IMR-90 (cell line): Measurements from ENCODE around the gene RHBDD1. TPM values are rescaled to one million over a fixed set of nuclear protein-coding genes. Genes with fewer than 3 reads are reported as not detected.

Experiments used
- ATAC-seq: fragments of 200-7000 bp; cut with Tn5 transposase; 2 replicates; pipeline ENCODE4 v1.9.1; 2020; ENCODE audit warnings: low read depth, mild to moderate bottlenecking, moderate library complexity
- BruUV-seq: library from RNA; stranded (reverse); fragments of 400-500 nt; replicated peaks from 2 replicates; lab custom pipeline; 2021; lab: Mats Ljungman, UMichigan
- CTCF ChIA-PET: fragments of 300-600 bp; formaldehyde crosslinking; extraction: SDS; loops from one replicate; lab custom pipeline; 2021; ENCODE audit warnings: antibody characterized with exemption; lab: Yijun Ruan, JAX
- POLR2A ChIA-PET: fragments of 300-600 bp; sonication (Branson Sonifier 250); formaldehyde crosslinking; loops from one replicate; lab custom pipeline; 2022; ENCODE audit warnings: antibody characterized with exemption; ENCODE audit not compliant: unreplicated experiment; lab: Charles Lee
- DNase-seq: peaks from one replicate; pipeline ENCODE4 v3.0.0; 2013
- H2AFZ ChIP-seq: replicated peaks from 2 replicates; pipeline ENCODE3; 2013; ENCODE audit warnings: low read length, mild to moderate bottlenecking; ENCODE audit not compliant: poor library complexity
- H2AK5ac ChIP-seq: 2 replicates; pipeline ENCODE4 v1.6.1; 2013; ENCODE audit warnings: low read depth, low read length, inconsistent platforms
- H2AK9ac ChIP-seq: replicated peaks from 2 replicates; pipeline ENCODE3; 2013; ENCODE audit warnings: mild to moderate bottlenecking, low read depth, low read length, moderate library complexity; ENCODE audit not compliant: poor library complexity
- H2BK120ac ChIP-seq: 2 replicates; pipeline ENCODE4 v1.6.1; 2013; ENCODE audit warnings: low read depth, low read length, inconsistent platforms
- H2BK15ac ChIP-seq: 3 replicates; pipeline ENCODE4 v1.6.1; 2013; ENCODE audit warnings: low read depth, low read length, inconsistent platforms
- H2BK20ac ChIP-seq: 2 replicates; pipeline ENCODE4 v1.6.1; 2013; ENCODE audit warnings: low read depth, mild to moderate bottlenecking, inconsistent platforms, low read length, moderate library complexity
- H2BK5ac ChIP-seq: 2 replicates; pipeline ENCODE4 v1.6.1; 2013; ENCODE audit warnings: mild to moderate bottlenecking, low read depth, low read length, inconsistent platforms; ENCODE audit not compliant: poor library complexity, severe bottlenecking
- H3K14ac ChIP-seq: replicated peaks from 2 replicates; pipeline ENCODE4 v1.6.1; 2013; ENCODE audit warnings: low read depth, low read length, inconsistent platforms
- H3K18ac ChIP-seq: 2 replicates; pipeline ENCODE4 v1.6.1; 2013; ENCODE audit warnings: low read depth, low read length, control low read depth
- H3K23ac ChIP-seq: 2 replicates; pipeline ENCODE4 v1.6.1; 2013; ENCODE audit warnings: low read depth, low read length, inconsistent platforms
- H3K27ac ChIP-seq: 2 replicates; pipeline ENCODE4 v1.5.1; 2013; ENCODE audit warnings: mild to moderate bottlenecking, control low read depth, low read length; ENCODE audit not compliant: insufficient read depth
- H3K27me3 ChIP-seq: 2 replicates; pipeline ENCODE4 v1.6.1; 2013; ENCODE audit warnings: low read length; ENCODE audit not compliant: control insufficient read depth, insufficient read depth
- H3K36me3 ChIP-seq: 2 replicates; pipeline ENCODE4 v1.6.1; 2013; ENCODE audit warnings: low read length, mixed read lengths; ENCODE audit not compliant: control insufficient read depth, insufficient read depth
- H3K4ac ChIP-seq: 2 replicates; pipeline ENCODE4 v1.6.1; 2013; ENCODE audit warnings: low read depth, low read length, inconsistent platforms
- H3K4me1 ChIP-seq: 2 replicates; pipeline ENCODE4 v1.6.1; 2013; ENCODE audit warnings: low read length, mixed read lengths; ENCODE audit not compliant: control insufficient read depth, insufficient read depth
- H3K4me2 ChIP-seq: 2 replicates; pipeline ENCODE4 v1.6.1; 2013; ENCODE audit warnings: low read depth, mild to moderate bottlenecking, control low read depth, low read length, moderate library complexity
- H3K4me3 ChIP-seq: 2 replicates; pipeline ENCODE4 v1.5.1; 2013; ENCODE audit warnings: low read depth, mild to moderate bottlenecking, control low read depth, low read length, moderate library complexity; ENCODE audit not compliant: insufficient read depth
- H3K56ac ChIP-seq: 2 replicates; pipeline ENCODE4 v1.6.1; 2013; ENCODE audit warnings: low read length, inconsistent platforms; ENCODE audit not compliant: insufficient read depth; ENCODE audit errors: extremely low read depth
- H3K79me1 ChIP-seq, 2 experiments: 2 replicates each; pipeline ENCODE4 v1.6.1; 2013; ENCODE audit warnings: low read length in 2 of 2, inconsistent platforms in 1 of 2, low read depth in 1 of 2
- H3K9ac ChIP-seq: 2 replicates; pipeline ENCODE4 v1.6.1; 2013; ENCODE audit warnings: low read depth, low read length, control low read depth
- H3K9me1 ChIP-seq: 2 replicates; pipeline ENCODE4 v1.6.1; 2013; ENCODE audit warnings: low read length, inconsistent platforms; ENCODE audit not compliant: insufficient read depth
- H3K9me3 ChIP-seq: 2 replicates; pipeline ENCODE4 v1.6.1; 2013; ENCODE audit warnings: low read length; ENCODE audit not compliant: control insufficient read depth, insufficient read depth
- H4K20me1 ChIP-seq: 2 replicates; pipeline ENCODE4 v1.6.1; 2013; ENCODE audit warnings: low read length, inconsistent platforms; ENCODE audit not compliant: insufficient read depth
- H4K5ac ChIP-seq: 2 replicates; pipeline ENCODE4 v1.6.1; 2013; ENCODE audit warnings: mild to moderate bottlenecking, low read depth, low read length, control low read depth
- H4K8ac ChIP-seq, 2 experiments: 2 replicates each; pipeline ENCODE4 v1.6.1; 2013; ENCODE audit warnings: low read depth in 2 of 2, low read length in 2 of 2, control low read depth in 1 of 2, inconsistent platforms in 1 of 2
- H4K91ac ChIP-seq: 2 replicates; pipeline ENCODE4 v1.6.1; 2013; ENCODE audit warnings: low read depth, low read length, inconsistent platforms; ENCODE audit not compliant: insufficient read depth
- BHLHE40 ChIP-seq: fragments of 150-350 bp; IDR thresholded peaks from 2 replicates; pipeline ENCODE4 v1.6.1; 2016; ENCODE audit warnings: mild to moderate bottlenecking, low read depth, low read length
- CEBPB ChIP-seq: IDR thresholded peaks from 2 replicates; pipeline ENCODE4 v1.6.1; 2012; ENCODE audit warnings: low read depth, low read length, improper control_type of control experiment
- CHD1 ChIP-seq: IDR thresholded peaks from 2 replicates; pipeline ENCODE4 v1.6.1; 2012; ENCODE audit warnings: low read depth, low read length, improper control_type of control experiment
- MAFK ChIP-seq: IDR thresholded peaks from 2 replicates; pipeline ENCODE4 v1.6.1; 2012; ENCODE audit warnings: low read depth, low read length, improper control_type of control experiment
- MAZ ChIP-seq: IDR thresholded peaks from 2 replicates; pipeline ENCODE4 v1.6.1; 2012; ENCODE audit warnings: low read depth, mild to moderate bottlenecking, low read length, improper control_type of control experiment, moderate library complexity, borderline replicate concordance
- MXI1 ChIP-seq: IDR thresholded peaks from 2 replicates; pipeline ENCODE4 v1.6.1; 2012; ENCODE audit warnings: low read depth, mild to moderate bottlenecking, low read length, moderate library complexity, borderline replicate concordance
- NFE2L2 ChIP-seq: fragments of 150-350 bp; IDR thresholded peaks from 2 replicates; pipeline ENCODE4 v1.6.1; 2016; ENCODE audit warnings: low read depth, mild to moderate bottlenecking, low read length
- POLR2A ChIP-seq: IDR thresholded peaks from 2 replicates; pipeline ENCODE4 v1.6.1; 2012; ENCODE audit warnings: mild to moderate bottlenecking, low read depth, low read length
- RAD21 ChIP-seq: IDR thresholded peaks from 2 replicates; pipeline ENCODE4 v1.6.1; 2012; ENCODE audit warnings: low read length, improper control_type of control experiment
- RCOR1 ChIP-seq: IDR thresholded peaks from 2 replicates; pipeline ENCODE4 v1.6.1; 2012; ENCODE audit warnings: mild to moderate bottlenecking, low read length, improper control_type of control experiment; ENCODE audit not compliant: insufficient replicate concordance
- RFX5 ChIP-seq: IDR thresholded peaks from 2 replicates; pipeline ENCODE4 v1.8.0; 2012; ENCODE audit warnings: low read depth, mild to moderate bottlenecking, low read length, moderate library complexity
- SMC3 ChIP-seq: fragments of 150-350 bp; IDR thresholded peaks from 2 replicates; pipeline ENCODE4 v1.6.1; 2016; ENCODE audit warnings: low read depth, mild to moderate bottlenecking, antibody characterized with exemption, low read length, moderate library complexity
- USF2 ChIP-seq: fragments of 150-350 bp; IDR thresholded peaks from 2 replicates; pipeline ENCODE4 v1.6.1; 2017; ENCODE audit warnings: mild to moderate bottlenecking, antibody characterized with exemption, low read length, low read depth
- WGBS, 2 experiments: methylation state at CpG; one replicate each; pipeline versions ENCODE4 v1.1.5 to v1.1.7; 2013; ENCODE audit warnings: missing lambda C conversion rate in 2 of 2; ENCODE audit not compliant: insufficient read length in 1 of 2; ENCODE audit errors: extremely low coverage in 2 of 2; 5-methylcytosine and 5-hydroxymethylcytosine counted together
- dilution Hi-C: fragments of 300-500 bp; cut with HindIII; formaldehyde crosslinking; loops from one replicate; pipeline ENCODE4 v1.14.3; 2018; ENCODE audit warnings: low sequenced_read_pairs; ENCODE audit not compliant: unreplicated experiment
- in situ Hi-C: fragments of 300-500 bp; cut with MboI; formaldehyde crosslinking; loops from 3 replicates; pipeline ENCODE4 v1.14.3; 2019; ENCODE audit warnings: low sequenced_read_pairs, inconsistent platforms, mixed read lengths
- intact Hi-C: fragments of 100-400 bp; cut with micrococcal nuclease; formaldehyde crosslinking; loops from 2 replicates; pipeline ENCODE4 v1.10.0; 2022
- polyA plus RNA-seq, 3 experiments: library from polyadenylated mRNA; depleted of rRNA; stranded (reverse); fragments of >200 nt; gene quantifications; 2 replicates each; pipeline ENCODE4 v1.2.3, GENCODE V29; 2012; ENCODE audit warnings: low replicate concordance in 1 of 3
- total RNA-seq: library from RNA; depleted of rRNA; stranded (reverse); fragments of >200 nt; gene quantifications from 2 replicates; pipeline ENCODE4 v1.2.3, GENCODE V29; 2012
- TF ChIP-seq, protein P1 (sequence below): fragments of 150-350 bp; IDR thresholded peaks from 2 replicates; pipeline ENCODE4 v1.6.1; 2016; ENCODE audit warnings: low read depth, mild to moderate bottlenecking, low read length, moderate library complexity, borderline replicate concordance

RHBDD1 gene
- total and polyA plus RNA-seq, 2 of the 4 experiments (the other 2 are of a cell fraction) = 9.7 to 14.0 TPM

DNA sequence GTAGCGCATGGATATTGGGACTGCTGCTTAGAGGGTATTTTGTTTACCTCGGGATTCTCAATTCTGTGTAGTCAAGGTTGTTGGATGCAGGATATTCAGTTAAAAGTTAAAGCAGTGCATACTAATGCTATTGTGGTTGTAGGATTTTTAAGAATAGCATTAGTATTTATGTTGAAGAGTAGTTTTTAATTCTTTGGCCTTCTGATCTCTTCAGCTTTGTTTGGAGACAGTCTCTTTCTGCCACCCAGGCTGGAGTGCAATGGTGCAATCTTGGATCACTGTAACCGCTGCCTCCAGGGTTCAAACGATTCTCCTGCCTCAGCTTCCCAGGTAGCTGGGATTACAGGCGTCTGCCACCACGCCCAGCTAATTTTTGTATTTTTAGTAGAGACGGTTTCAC lies 1.5 kb downstream of the RHBDD1 start:
- Histone ChIP-seq H3K4me1 (peaks cover 2% of the 10 kb centered on the region; the same call in 1 of the 2 replicates), H3K9ac (no peak overlapping the region), H2BK5ac (peak overlapping the region; percentile 83), H3K4me3 (no peak overlapping the region), H3K36me3 (0 out of 2 replicates have a peak, but pooled peaks cover 2% of the 10 kb centered on the region), H2AFZ (no peak overlapping the region), H4K5ac (no peak overlapping the region), H3K14ac (0 out of 2 replicates have a peak overlapping the region, but pooled peaks have one; percentile 37), H3K4ac (no peak overlapping the region), H3K9me1 (peaks cover 5% of the 10 kb centered on the region; the same call in 1 of the 2 replicates), H2BK20ac (peak overlapping the region; percentile 17; the same call in 1 of the 2 replicates), H2AK9ac (no peak overlapping the region), H2AK5ac (peak overlapping the region; percentile 72), H4K20me1 (no peaks in the 10 kb centered on the region), H4K8ac (peak overlapping the region in 1 of 2 experiments; percentile 11; a peak in 2 of 4 replicates), H3K9me3 (no peaks in the 10 kb centered on the region), H3K56ac (no peak overlapping the region), H4K91ac (no peak overlapping the region), H3K79me1 (peaks cover 27 to 39% of the 10 kb centered on the region in 2 experiments), H3K4me2 (peak overlapping the region; percentile 13; the same call in 1 of the 2 replicates), H3K23ac (0 out of 2 replicates have a peak overlapping the region, but pooled peaks have one; percentile 28), H3K27me3 (no peaks in the 10 kb centered on the region), H2BK120ac (0 out of 2 replicates have a peak overlapping the region, but pooled peaks have one; percentile 7), H2BK15ac (no peak overlapping the region), H3K27ac (0 out of 2 replicates have a peak overlapping the region, but pooled peaks have one; percentile 10), H3K18ac (no peak overlapping the region)
- in situ Hi-C loops = no loop called here
- ATAC-seq (no peak), DNase-seq (no peak)
- no TSS peak for BruUV-seq
- intact Hi-C loops = loop anchor here (5.0 kb wide), 2 partner anchors 35 to 55 kb away; no protein-coding TSS in a partner anchor
- POLR2A ChIA-PET = no interaction called here
- TF ChIP-seq SMC3 (no peak), CEBPB (no peak), RAD21 (no peak), NFE2L2 (no peak), MAZ (no peak), USF2 (no peak), BHLHE40 (no peak), MXI1 (no peak), CHD1 (no peak), POLR2A (no peak), RCOR1 (no peak), MAFK (no peak), RFX5 (no peak)
- TF ChIP-seq, protein P1, sequence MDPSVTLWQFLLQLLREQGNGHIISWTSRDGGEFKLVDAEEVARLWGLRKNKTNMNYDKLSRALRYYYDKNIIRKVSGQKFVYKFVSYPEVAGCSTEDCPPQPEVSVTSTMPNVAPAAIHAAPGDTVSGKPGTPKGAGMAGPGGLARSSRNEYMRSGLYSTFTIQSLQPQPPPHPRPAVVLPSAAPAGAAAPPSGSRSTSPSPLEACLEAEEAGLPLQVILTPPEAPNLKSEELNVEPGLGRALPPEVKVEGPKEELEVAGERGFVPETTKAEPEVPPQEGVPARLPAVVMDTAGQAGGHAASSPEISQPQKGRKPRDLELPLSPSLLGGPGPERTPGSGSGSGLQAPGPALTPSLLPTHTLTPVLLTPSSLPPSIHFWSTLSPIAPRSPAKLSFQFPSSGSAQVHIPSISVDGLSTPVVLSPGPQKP = no peak
- dilution Hi-C loops = no loop called here
- CTCF ChIA-PET = interaction anchor here (0.9 kb wide), 1 partner anchor 20 kb away, joined by 3 read pairs; no protein-coding TSS in a partner anchor
- 100% methylated on average over 2 of the region's 7 CpGs; no CpG with 5 or more reads in 1 of the 2 experiments for WGBS, 2 experiments
